22Rv1 (cell line): ENCODE data around the gene FBXO4.

Experiments
- H3K27ac ChIP-seq: fragments of 450-650 bp; 2 replicates; pipeline ENCODE4 v1.5.1; 2017
- ZFX ChIP-seq: fragments of 450-650 bp; IDR thresholded peaks from 2 replicates; pipeline ENCODE4 v1.6.1; 2017; ENCODE audit warnings: antibody characterized with exemption, borderline replicate concordance
- TF ChIP-seq, protein P1 (sequence below): fragments of 450-650 bp; IDR thresholded peaks from 2 replicates; pipeline ENCODE4 v1.5.1; 2017; ENCODE audit warnings: mild to moderate bottlenecking

The FBXO4 gene, protein sequence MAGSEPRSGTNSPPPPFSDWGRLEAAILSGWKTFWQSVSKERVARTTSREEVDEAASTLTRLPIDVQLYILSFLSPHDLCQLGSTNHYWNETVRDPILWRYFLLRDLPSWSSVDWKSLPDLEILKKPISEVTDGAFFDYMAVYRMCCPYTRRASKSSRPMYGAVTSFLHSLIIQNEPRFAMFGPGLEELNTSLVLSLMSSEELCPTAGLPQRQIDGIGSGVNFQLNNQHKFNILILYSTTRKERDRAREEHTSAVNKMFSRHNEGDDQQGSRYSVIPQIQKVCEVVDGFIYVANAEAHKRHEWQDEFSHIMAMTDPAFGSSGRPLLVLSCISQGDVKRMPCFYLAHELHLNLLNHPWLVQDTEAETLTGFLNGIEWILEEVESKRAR

DNA sequence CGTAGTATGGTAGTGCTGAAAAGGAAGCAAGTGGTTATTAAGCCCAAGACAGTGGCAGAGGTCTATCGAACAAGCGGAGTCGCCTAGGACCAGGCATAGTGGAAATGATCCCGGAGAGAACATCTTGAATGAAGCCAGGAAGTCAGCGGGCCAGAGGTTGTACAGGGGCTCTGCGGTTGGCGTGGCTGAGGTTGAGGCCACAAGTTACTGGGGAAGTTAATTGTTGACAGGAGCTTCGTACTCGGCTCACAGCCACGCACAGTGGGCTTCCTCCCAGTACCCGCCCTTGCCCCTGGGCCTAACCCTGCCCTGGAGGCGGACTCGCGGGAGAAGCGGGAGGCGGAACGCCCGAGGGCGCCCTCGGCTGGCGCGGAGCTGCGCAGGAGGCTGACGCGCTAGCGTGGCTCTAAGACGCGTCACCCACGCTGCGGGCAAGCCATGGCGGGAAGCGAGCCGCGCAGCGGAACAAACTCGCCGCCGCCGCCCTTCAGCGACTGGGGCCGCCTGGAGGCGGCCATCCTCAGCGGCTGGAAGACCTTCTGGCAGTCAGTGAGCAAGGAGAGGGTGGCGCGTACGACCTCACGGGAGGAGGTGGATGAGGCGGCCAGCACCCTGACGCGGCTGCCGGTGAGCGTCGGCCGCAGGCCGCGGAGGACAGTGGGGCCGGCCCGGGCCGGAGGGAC lies at the start of gene FBXO4:
Gene FBXO4 (plus strand): TSS at position 410 of the 683 bp plus-strand sequence. CDS start 29 bp downstream, at position 439.
- TF ChIP-seq ZFX, result no peak
- TF ChIP-seq, protein P1, sequence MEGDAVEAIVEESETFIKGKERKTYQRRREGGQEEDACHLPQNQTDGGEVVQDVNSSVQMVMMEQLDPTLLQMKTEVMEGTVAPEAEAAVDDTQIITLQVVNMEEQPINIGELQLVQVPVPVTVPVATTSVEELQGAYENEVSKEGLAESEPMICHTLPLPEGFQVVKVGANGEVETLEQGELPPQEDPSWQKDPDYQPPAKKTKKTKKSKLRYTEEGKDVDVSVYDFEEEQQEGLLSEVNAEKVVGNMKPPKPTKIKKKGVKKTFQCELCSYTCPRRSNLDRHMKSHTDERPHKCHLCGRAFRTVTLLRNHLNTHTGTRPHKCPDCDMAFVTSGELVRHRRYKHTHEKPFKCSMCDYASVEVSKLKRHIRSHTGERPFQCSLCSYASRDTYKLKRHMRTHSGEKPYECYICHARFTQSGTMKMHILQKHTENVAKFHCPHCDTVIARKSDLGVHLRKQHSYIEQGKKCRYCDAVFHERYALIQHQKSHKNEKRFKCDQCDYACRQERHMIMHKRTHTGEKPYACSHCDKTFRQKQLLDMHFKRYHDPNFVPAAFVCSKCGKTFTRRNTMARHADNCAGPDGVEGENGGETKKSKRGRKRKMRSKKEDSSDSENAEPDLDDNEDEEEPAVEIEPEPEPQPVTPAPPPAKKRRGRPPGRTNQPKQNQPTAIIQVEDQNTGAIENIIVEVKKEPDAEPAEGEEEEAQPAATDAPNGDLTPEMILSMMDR, result peak; percentile 79
- peak within 1 kb of the TSS; percentile 67 for H3K27ac ChIP-seq

DNA sequence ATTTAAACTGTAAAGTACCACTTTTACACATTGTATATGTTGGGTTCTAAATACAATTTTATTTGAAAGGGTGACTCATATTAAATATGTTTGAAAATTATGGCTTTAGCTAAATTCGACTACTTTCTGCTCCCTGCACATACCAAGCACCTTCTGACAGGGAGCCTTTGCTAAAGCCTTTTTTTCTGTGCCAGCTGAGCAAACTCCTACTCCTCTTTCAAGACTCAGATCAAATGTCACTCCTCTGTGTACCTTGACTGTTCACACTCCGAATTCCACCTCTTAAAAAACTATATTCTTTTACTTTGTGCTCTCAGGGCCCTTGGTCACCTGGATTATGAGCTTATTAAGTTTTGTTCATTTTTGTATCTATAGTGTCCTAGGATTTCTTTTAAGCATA lies 48.4 kb upstream of the FBXO4 start:
- no peak overlapping the region for H3K27ac ChIP-seq
- no peak for TF ChIP-seq ZFX
- TF ChIP-seq, protein P1, result no peak

DNA sequence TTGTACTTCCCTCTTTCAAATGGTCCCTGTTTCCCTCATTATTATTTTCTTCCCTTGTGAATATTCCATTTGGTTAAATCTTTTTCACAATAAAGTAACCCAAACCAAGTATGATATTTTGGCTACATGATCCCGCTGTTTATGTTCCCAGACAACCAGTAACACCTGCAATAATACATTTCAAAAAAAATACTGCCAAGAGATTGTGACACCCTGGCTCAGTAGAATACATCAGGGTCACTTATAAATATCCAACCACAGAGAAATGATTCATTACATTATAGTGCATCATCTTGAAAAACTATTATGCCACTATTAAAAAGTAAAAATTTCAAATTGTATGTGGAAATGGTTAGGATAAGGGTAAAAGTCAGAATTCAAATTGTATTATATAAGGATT lies 47.7 kb upstream of the FBXO4 start:
- TF ChIP-seq ZFX, result no peak
- TF ChIP-seq, protein P1, result no peak
- H3K27ac ChIP-seq, result no peak overlapping the region

DNA sequence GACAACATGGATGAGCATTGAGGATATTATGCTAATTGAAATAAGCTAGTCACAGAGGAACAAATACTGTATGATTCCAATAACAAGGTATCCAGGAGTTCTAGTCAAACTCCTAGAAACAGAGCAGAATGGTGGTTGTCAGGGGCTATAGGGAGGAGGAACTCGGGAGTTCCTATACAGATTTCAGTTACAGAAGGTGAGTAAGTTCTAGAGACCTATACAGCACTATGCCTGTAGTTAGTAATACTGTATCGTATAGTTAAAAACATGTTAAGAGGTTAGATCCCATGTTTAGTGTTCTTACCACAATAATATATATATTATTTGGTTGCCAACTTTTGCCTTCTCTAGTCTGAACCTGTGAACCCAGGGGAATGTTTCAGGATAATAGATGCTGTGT lies 46.9 kb upstream of the FBXO4 start:
- no peak overlapping the region for H3K27ac ChIP-seq
- TF ChIP-seq, protein P1, result no peak
- TF ChIP-seq ZFX, result no peak

DNA sequence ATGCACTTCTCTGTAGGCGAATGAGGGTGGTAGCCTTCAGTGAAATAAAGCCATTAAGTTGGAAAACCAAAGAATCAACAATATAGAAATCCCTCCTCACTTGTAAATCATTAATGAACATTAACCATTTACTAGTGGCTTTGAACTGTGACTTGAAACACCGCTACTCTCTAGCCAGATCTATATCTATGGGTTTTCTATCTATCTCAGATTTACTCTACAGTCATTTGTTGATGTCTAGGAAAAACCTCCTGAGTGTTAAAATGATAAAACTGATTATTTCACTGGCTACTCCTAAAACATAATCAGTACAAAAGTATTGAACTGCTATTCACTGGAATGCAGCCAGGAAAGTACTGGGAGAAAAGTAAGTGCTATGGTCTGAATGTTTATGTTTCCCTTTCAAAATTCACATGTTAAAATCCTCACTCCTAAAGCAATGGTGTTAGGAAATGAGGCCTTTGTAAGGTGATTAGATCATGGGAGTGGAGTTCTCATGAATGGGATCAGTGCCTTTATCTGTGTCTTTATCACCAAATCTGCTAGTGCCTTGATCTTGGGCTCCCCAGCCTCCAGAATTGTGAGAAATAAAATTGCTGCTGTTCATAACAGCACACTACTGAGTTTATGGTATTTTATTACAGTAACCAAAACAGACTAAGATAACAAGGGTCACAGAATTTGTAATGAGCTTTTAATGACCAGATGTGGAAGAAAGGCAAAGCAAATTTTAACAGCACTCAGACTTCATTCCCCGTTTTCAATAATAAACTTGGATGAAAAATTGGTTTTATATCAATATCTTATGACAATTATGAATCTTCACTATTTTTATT lies 46.2 kb upstream of the FBXO4 start:
- H3K27ac ChIP-seq, result no peak overlapping the region
- no peak for TF ChIP-seq ZFX
- TF ChIP-seq, protein P1, result no peak

DNA sequence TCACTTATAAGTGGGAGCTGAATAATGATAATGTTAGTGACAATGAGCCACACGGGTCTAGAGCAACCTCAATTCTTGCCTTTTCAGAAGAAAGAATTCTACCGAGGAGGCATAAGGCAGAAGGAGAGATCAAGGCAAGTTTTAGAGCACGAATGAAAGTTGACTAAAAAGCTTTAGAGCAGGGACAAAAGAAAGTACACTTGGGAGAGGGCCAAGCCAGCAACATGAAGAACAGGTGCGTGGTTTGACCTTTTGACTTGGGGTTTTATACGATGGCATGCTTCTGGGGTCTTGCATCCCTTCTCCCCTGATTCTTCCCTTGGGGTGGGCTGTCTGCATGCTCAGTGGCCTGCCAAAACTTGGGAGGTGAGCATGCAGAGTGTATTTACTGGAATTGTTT lies 42.3 kb upstream of the FBXO4 start:
- no peak for TF ChIP-seq ZFX
- TF ChIP-seq, protein P1, result no peak
- no peak overlapping the region for H3K27ac ChIP-seq

DNA sequence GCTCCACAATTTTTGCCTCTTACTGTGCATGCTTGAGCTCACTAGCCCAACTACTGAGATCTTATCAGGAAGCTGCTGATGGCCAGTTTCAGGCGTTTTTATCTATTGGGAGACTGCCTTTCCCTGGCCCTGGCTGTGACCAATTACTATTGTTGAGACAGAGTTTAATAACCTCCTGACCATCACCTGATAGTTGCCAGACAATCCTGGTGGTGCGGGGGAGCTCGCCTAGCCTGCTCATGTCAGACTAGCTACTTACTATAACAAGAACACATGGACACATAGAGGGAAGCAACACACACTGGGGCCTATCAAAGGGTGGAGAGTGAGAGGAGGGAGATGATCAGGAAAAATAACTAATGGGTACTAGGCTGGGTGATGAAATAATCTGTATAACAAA lies 41.8 kb upstream of the FBXO4 start:
- no peak for TF ChIP-seq ZFX
- TF ChIP-seq, protein P1, result no peak
- H3K27ac ChIP-seq, result no peak overlapping the region
